Endothelial cell of umbilical vein (primary cell): Measurements from ENCODE around the gene TRPM1. TPM values are rescaled to one million over a fixed set of nuclear protein-coding genes. Genes with fewer than 3 reads are reported as not detected.

Source experiments
- BruUV-seq: library from RNA; stranded (reverse); fragments of 400-500 nt; replicated peaks from 2 replicates; lab custom pipeline; 2021; lab: Mats Ljungman, UMichigan
- CTCF ChIA-PET: fragments of 300-600, 350-600 bp; sonication (Branson Sonifier 250); formaldehyde crosslinking; loops from one replicate; lab custom pipeline; 2021; ENCODE audit warnings: antibody characterized with exemption, inconsistent platforms; lab: Charles Lee
- POLR2A ChIA-PET: fragments of 300-600, 350-600 bp; sonication (Branson Sonifier 250); formaldehyde crosslinking; loops from one replicate; lab custom pipeline; 2021; ENCODE audit warnings: antibody characterized with exemption, inconsistent platforms; lab: Charles Lee
- DNase-seq: peaks from one replicate; pipeline ENCODE4 v3.0.0-alpha.2; 2011; ENCODE audit warnings: low read depth, low spot score
- FAIRE-seq: peaks from 2 replicates; lab custom pipeline; 2011; peaks lifted over from hg19 to GRCh38; lab: Jason Lieb, UNC
- H2AFZ ChIP-seq: 2 replicates; pipeline ENCODE4 v1.6.0; 2012; ENCODE audit warnings: low read depth, low read length, control low read depth, inconsistent platforms
- H3K27ac ChIP-seq: 2 replicates; pipeline ENCODE4 v1.5.1; 2011; ENCODE audit warnings: low read depth, mild to moderate bottlenecking, control low read depth, low read length, moderate library complexity; ENCODE audit not compliant: insufficient read depth
- H3K27me3 ChIP-seq, 2 experiments: 2 replicates each; pipeline versions ENCODE4 v1.6.0 to v1.6.1; 2011; ENCODE audit warnings: low read length in 2 of 2, mixed read lengths in 1 of 2; ENCODE audit not compliant: control insufficient read depth in 2 of 2, insufficient read depth in 2 of 2
- H3K36me3 ChIP-seq, 2 experiments: 2 replicates in 1 of 2; 3 replicates in 1 of 2; pipeline ENCODE4 v1.5.1; 2011; ENCODE audit warnings: low read length in 2 of 2, mild to moderate bottlenecking in 1 of 2, moderate library complexity in 1 of 2; ENCODE audit not compliant: control insufficient read depth in 2 of 2, insufficient read depth in 2 of 2; ENCODE audit errors: extremely low read depth in 1 of 2
- H3K4me1 ChIP-seq: 3 replicates; pipeline ENCODE4 v1.5.1; 2011; ENCODE audit warnings: mild to moderate bottlenecking, low read length; ENCODE audit not compliant: control insufficient read depth, insufficient read depth; ENCODE audit errors: extremely low read depth
- H3K4me2 ChIP-seq: 2 replicates; pipeline ENCODE4 v1.6.1; 2011; ENCODE audit warnings: low read length, control low read depth, mixed read lengths; ENCODE audit not compliant: insufficient read depth
- H3K4me3 ChIP-seq, 3 experiments: fragments of 200-600 bp in 1 of 3; sonication (generic), shearing (Covaris generic) in 1 of 3; replicated peaks in 1 of 3; 2 replicates each; pipeline ENCODE4 v1.5.1; 2011 to 2016; ENCODE audit warnings: control low read depth in 3 of 3, low read length in 3 of 3, mild to moderate bottlenecking in 2 of 3, inconsistent platforms in 1 of 3, low read depth in 1 of 3, moderate library complexity in 1 of 3; ENCODE audit not compliant: insufficient read depth in 1 of 3
- H3K79me2 ChIP-seq: 2 replicates; pipeline ENCODE4 v1.6.0; 2012; ENCODE audit warnings: low read length, inconsistent platforms; ENCODE audit not compliant: control insufficient read depth, insufficient read depth
- H3K9ac ChIP-seq: replicated peaks from 2 replicates; pipeline ENCODE3; 2011; ENCODE audit warnings: low read length, control low read depth; ENCODE audit not compliant: insufficient read depth; ENCODE audit errors: extremely low read depth
- H3K9me1 ChIP-seq: replicated peaks from 3 replicates; pipeline ENCODE4 v1.6.0; 2011; ENCODE audit warnings: mild to moderate bottlenecking, low read length; ENCODE audit not compliant: control insufficient read depth, insufficient read depth; ENCODE audit errors: extremely low read depth
- H3K9me3 ChIP-seq: replicated peaks from 2 replicates; pipeline ENCODE4 v1.5.1; 2012; ENCODE audit warnings: low read length, inconsistent platforms; ENCODE audit not compliant: control insufficient read depth, insufficient read depth
- H4K20me1 ChIP-seq: replicated peaks from 2 replicates; pipeline ENCODE3; 2011; ENCODE audit warnings: mild to moderate bottlenecking, low read length; ENCODE audit not compliant: control insufficient read depth, insufficient read depth; ENCODE audit errors: extremely low read depth
- CTCF ChIP-seq, 2 donors: IDR thresholded peaks; 1 replicate in 1 of 2; 2 replicates in 1 of 2; pipeline ENCODE4 v1.5.1; 2011; ENCODE audit warnings: low read length in 2 of 2, mild to moderate bottlenecking in 2 of 2, moderate library complexity in 2 of 2, control low read depth in 1 of 2, inconsistent platforms in 1 of 2, low read depth in 1 of 2; ENCODE audit not compliant: insufficient read depth in 1 of 2; ENCODE audit errors: extremely low read depth in 1 of 2
- EZH2 ChIP-seq: IDR thresholded peaks from 2 replicates; pipeline ENCODE4 v1.6.1; 2012; ENCODE audit warnings: borderline replicate concordance, low read depth, mild to moderate bottlenecking, moderate library complexity, low read length, inconsistent platforms; ENCODE audit not compliant: severe bottlenecking
- FOS ChIP-seq: IDR thresholded peaks from 2 replicates; pipeline ENCODE4 v1.6.1; 2011; ENCODE audit warnings: mild to moderate bottlenecking, low read length, moderate library complexity, borderline replicate concordance; ENCODE audit not compliant: insufficient read depth
- GATA2 ChIP-seq: IDR thresholded peaks from 2 replicates; pipeline ENCODE4 v1.7.0; 2011; ENCODE audit warnings: low read depth, mild to moderate bottlenecking, moderate library complexity, mixed read lengths, low read length; ENCODE audit not compliant: insufficient read length, insufficient read depth
- JUN ChIP-seq: IDR thresholded peaks from 2 replicates; pipeline ENCODE4 v1.6.1; 2011; ENCODE audit warnings: borderline replicate concordance, low read depth; ENCODE audit not compliant: insufficient read length, insufficient read depth
- MAX ChIP-seq: IDR thresholded peaks from 2 replicates; pipeline ENCODE4 v1.6.1; 2011; ENCODE audit not compliant: insufficient read depth, insufficient read length
- MYC ChIP-seq: IDR thresholded peaks from one replicate; pipeline ENCODE4 v1.6.1; 2011; ENCODE audit warnings: mild to moderate bottlenecking, low read depth, low read length
- POLR2A ChIP-seq: IDR thresholded peaks from 2 replicates; pipeline ENCODE4 v1.6.1; 2012; ENCODE audit warnings: low read depth, mild to moderate bottlenecking, control low read depth, low read length
- POLR2AphosphoS5 ChIP-seq: IDR thresholded peaks from 2 replicates; pipeline ENCODE4 v1.6.1; 2012; ENCODE audit warnings: low read depth, mild to moderate bottlenecking, control low read depth, low read length, moderate library complexity; ENCODE audit not compliant: insufficient read depth
- dilution Hi-C: fragments of 300-500 bp; cut with MboI; formaldehyde crosslinking; loops from one replicate; pipeline ENCODE4 v1.15.0; 2019; ENCODE audit warnings: low sequenced_read_pairs; ENCODE audit not compliant: extremely low pct_ligation_motif_present
- intact Hi-C: fragments of 100-400 bp; cut with micrococcal nuclease; formaldehyde crosslinking; loops from one replicate; pipeline ENCODE4 v1.10.0; 2022
- polyA plus RNA-seq, 4 experiments: library from polyadenylated mRNA; depleted of rRNA in 3 of 4; stranded (reverse) in 3 of 4; unstranded in 1 of 4; fragments of >200 nt; gene quantifications; 2 replicates each; pipeline versions ENCODE4 v1.2.1 to v1.2.3, GENCODE V29; 2011 to 2012; ENCODE audit warnings: missing spikeins in 1 of 4
- total RNA-seq: library from RNA; stranded (reverse); gene quantifications from 2 replicates; pipeline ENCODE4 v1.2.3, GENCODE V29; 2021

The TRPM1 gene
- total and polyA plus RNA-seq, 2 donors (not counting 3 experiments of a cell fraction or from before 2014, with no cell fraction given): 0.19 TPM; not detected in 1

GRCh38 chr15:31032961-31033371, 68.6 kb downstream of the TRPM1 start:
- DNase-seq (peak; percentile 88), FAIRE-seq (peak; percentile 74)
- Histone ChIP-seq H3K4me1 (peaks cover 42% of the 10 kb centered on the region), H3K36me3 (no peaks in the 10 kb centered on the region), H3K27ac (peak overlapping the region; percentile 78), H2AFZ (peak overlapping the region; percentile 10), H3K9me3 (no peaks in the 10 kb centered on the region), H3K27me3 (no peaks in the 10 kb centered on the region), H3K79me2 (no peaks in the 10 kb centered on the region), H4K20me1 (no peaks in the 10 kb centered on the region), H3K4me2 (peak overlapping the region; percentile 55), H3K9ac (peak overlapping the region; percentile 34), H3K9me1 (no peaks in the 10 kb centered on the region), H3K4me3 (no peak overlapping the region)
- TF ChIP-seq POLR2A: no peak
- TF ChIP-seq MAX: peak; percentile 92
- no peak for TF ChIP-seq EZH2
- no peak for TF ChIP-seq JUN
- peak; percentile 56 for TF ChIP-seq GATA2
- no peak for TF ChIP-seq MYC
- TF ChIP-seq POLR2AphosphoS5: peak; percentile 56
- no peak for TF ChIP-seq FOS
- TF ChIP-seq CTCF (IDR thresholded peaks at IDR 0.05; ENCODE audit: extremely low read depth in 1 of 2, insufficient read depth in 1 of 2, low read depth in 1 of 2, low read length in 2 of 2): peak in 1 of 2 donors; percentile 5
- BruUV-seq: no TSS peak
- dilution Hi-C loops (no loop called here), intact Hi-C loops (loop anchor here (1.0 kb wide), 3 partner anchors 29 to 48 kb away; no protein-coding TSS in a partner anchor)
- ChIA-PET POLR2A (interaction anchor here (0.6 to 1.0 kb wide), 3 partner anchors 9 to 48 kb away, joined by 3 to 4 read pairs (median 3); partner anchors contain the start of gene MTMR10), CTCF (interaction anchor here (1.4 to 1.5 kb wide), 3 partner anchors 9 to 95 kb away, joined by 3 to 6 read pairs (median 4); no protein-coding TSS in a partner anchor)
